ENCODE measurements around the gene C22orf15.
A peak's percentile ranks its signal among the peaks of the same experiment; 100 is the strongest.
"Not testable (repeated sequence)": the region's sequence is repeated elsewhere in the genome, so short reads cannot be mapped to it uniquely, and the experiment has no call there.

C22orf15 gene

GRCh38 chr22:23762842-23763578 is at the start of gene C22orf15:
Gene C22orf15, plus strand, starts transcription at chr22:23762990. Its CDS starts 317 bp downstream, at chr22:23763307.
- no peak for DNase-seq (ENCODE audit: low spot score)

DNA sequence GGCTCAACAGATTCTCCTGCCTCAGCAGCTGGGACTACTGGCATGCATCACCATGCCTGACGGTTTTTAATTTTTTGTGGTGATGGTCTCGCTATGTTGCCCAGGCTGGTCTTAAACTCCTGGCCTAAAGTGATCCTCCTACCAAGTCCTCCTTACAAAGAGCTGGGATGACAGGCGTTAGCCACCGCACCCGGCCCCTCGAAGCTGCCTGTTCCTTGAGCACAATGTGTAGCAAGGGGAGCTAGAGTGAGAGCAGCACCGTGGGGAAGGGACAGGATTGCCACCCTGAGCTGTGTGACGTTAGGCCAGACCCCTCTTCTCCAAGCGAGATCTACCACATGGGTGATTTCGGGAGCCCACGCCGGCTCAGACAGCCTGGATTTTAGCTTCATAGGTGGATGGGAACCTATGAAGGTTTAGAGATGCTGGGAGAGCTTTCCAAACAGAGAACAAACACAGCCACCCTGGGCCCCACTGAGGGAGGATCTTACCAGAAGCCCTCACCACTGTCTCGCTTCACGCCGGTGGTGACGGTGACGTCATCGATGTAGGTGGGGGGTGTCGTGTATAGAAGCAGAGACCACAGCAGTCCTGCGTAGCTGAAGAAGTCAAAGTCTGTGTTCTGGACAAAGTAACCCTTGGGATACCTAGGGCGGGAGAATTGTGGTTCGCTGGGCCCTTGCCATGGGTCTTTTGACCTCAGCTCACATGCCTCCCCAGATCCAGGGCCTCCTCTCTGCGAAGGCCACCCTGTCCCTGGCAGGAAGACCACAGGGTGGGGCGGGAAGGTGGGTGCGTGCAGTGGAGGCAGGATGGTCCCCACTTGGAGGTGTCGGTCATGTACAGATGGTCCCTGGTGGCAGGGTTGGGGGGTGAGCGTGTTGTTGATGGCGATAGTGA is 48.8 kb upstream of the C22orf15 start:
- DNase-seq (ENCODE audit: low spot score) = no peak

GRCh38 chr22:23714596-23715578 is 47.9 kb upstream of the C22orf15 start:
- DNase-seq (ENCODE audit: low spot score) = no peak

- peak; percentile 33 for DNase-seq (ENCODE audit: low spot score)
Observed at GRCh38 chr22:23715806-23716375, 46.9 kb upstream of the C22orf15 start.

DNA sequence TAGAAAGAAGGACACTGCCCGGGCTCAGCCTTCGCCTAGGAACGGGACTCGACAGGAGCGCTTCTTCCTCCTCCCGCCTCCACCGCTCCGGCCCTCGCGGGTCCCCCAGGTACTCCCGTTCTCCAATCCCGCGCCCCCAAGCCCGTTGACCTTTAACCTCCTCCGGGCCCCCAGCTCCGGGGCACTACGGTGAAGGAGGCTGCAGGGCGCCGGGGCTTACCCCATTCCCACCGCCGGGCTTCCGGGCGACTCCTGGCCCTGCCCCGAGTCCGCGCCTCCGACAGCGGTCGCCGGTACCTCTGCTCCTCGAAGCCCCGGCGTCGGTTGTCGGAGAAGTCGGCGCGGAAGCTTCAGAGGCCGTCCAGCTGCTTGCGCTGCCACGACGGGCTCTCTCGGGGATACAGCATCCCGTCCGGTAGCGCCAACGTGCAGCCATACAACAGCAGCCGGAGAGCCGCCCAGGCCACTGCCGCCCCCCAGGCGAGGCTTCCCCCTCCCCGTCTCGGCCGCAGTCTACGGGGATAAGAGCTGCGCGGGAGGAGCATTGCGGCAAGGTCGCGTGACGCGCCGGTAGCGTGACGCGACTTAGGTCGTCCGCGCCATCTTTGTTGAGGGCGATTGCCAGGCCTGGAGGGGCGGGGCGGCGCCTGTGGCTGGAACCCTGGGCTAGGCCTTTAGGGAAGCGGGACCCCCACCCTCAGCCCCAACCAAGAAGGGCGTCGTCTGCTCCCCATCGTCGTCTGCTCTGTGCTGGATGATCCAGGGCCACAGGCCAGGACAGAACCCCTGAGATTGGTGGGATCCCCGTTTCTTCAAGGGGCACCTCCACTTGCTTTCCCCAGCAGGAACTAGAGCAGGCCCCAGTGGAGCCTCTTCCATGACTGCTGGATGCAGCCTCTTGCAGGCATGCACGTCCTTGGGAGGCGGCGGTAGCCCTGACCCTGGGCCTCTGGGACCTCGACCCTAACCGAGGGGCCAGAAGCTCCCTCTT is 45.7 kb upstream of the C22orf15 start:
- peak; percentile 69 for DNase-seq (ENCODE audit: low spot score)

DNA sequence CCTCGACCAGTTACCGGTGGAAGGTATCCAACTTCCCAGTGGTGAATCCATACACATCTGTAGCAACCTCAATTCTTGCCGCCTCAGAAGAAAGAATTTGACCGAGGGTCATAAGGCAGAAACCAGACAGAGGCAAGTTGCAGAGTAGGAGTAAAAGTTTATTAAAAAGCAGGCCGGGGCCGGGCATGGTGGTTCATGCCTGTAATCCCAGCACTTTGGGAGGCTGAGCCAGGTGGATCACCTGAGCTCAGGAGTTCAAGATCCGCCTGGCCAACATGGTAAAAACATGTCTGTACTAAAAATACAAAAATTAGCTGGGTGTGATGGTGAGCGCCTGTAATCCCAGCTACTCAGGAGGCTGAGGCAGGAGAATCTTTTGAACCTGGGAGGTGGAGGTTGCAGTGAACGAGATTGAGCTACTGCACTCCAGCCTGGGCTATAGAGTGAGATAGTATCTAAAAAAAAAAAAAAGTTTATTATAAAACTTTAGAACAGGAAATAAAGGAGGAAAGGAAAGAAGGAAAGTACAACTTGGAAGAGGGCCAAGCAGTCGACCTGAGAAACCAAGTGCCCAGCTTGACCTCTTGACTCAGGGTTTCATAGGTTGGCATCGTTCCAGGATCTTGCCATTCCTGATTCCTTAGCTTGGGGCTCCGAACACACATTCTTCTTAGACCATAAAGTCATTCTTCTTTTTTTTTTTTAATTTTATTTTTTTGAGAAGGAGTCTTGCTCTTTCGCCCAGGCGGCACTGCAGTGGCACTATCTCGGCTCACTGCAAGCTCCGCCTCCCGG is 44.2 kb upstream of the C22orf15 start:
- DNase-seq (ENCODE audit: low spot score) = no peak

DNA sequence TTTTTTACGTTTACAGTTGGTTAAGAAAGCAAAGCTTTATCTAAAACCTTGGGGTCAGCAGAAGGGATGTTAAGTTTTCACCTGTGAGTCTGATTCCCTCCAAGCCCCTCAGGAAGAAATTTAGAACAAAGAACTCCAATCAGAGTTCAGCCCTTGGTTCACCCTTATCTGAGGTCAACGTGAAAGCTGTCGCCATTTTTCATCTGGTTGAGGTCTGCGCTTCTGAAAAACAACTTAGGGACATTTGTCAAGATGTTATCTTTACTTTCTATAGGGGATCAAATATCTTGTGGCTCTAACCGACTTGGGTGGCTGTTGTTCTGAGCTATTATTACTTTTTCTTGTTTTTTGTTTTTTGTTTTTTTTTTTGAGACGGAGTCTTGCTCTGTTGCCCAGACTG is 41.9 kb upstream of the C22orf15 start:
- no peak for DNase-seq (ENCODE audit: low spot score)

GRCh38 chr22:23722160-23722559 is 40.6 kb upstream of the C22orf15 start:
- DNase-seq (ENCODE audit: low spot score) = no peak

- DNase-seq (ENCODE audit: low spot score) = no peak
Observed at GRCh38 chr22:23722724-23723123, 40.1 kb upstream of the C22orf15 start.

DNA sequence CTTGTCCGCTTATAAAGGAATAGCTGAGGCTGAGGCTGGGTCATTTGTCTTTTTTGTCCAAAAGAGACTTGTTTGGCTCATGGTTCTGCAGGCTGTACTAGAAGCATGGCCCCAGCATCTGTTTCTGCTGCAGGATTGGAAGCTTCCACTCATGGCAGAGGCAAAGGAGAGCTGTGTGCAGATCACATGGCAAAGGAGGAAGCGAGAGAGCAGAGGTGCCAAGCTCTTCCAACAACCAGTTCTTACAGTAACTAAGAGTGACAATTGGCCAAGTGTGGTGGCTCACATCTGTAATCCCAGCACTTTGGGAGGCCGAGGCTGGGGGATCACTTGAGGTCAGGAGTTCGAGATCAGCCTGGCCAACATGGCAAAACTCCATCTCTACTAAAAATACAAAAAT is 34.7 kb upstream of the C22orf15 start:
- DNase-seq (ENCODE audit: low spot score) = not testable (repeated sequence)

GRCh38 chr22:23737696-23738095 is 25.1 kb upstream of the C22orf15 start:
- no peak for DNase-seq (ENCODE audit: low spot score)

DNA sequence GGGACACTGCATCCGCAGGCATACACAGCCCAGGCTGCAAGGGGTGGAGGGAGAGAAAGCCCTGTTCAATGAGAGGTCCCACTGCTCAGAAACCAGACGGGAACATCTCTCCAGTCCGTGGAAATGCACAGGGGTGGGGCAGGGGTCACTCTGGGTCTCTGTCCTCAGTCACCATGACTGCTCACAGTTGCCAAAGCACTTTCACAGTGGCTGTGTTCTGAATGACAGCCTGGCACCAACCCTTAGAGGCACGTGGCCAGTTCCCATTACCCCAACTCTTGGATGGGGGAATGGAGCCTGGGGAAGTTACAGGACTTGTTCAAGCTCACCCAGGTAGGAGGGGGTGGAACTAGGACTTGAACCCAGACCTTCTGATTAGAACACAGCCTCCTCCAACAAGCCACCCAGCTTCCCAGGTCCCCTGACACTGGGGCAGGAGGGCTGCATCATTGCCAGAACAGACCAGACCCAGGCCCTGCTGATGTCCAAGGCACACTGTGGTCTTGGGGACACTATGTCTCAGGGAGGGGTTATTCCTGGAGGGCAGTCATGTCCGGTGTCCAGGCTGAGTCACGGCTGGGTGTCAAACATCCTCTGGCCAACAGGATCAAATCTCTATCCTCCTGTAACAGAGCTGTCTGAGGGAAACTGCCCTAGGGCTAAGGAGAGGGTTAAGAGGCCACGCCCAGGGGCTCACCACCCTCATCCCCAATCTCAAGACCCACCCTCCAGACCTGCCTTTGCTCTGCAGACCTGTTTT is 20.1 kb upstream of the C22orf15 start:
- DNase-seq (ENCODE audit: low spot score) = no peak

GRCh38 chr22:23743303-23743705 is 19.5 kb upstream of the C22orf15 start:
- DNase-seq (ENCODE audit: low spot score) = no peak

GRCh38 chr22:23744001-23744400 is 18.8 kb upstream of the C22orf15 start:
- DNase-seq (ENCODE audit: low spot score) = no peak

DNA sequence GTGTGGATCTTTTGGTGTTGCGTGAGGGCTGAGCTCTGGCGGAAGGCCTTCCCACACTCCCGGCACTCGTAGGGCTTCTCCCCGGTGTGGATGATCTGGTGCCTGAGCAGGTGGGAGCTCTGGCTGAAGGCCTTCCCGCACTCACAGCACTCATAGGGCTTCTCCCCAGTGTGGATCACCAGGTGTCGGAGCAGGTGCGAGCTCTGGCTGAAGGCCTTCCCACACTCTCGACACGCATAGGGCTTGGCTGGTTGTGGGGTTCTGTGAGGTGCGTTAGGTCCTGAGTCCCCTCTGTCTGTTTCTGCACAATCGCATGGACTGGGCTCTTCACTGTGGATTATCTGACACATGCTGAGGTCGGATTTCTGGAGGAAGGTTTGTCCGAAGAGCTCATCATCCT is 18.3 kb upstream of the C22orf15 start:
- no peak for DNase-seq (ENCODE audit: low spot score)

- DNase-seq (ENCODE audit: low spot score) = no peak
Observed at GRCh38 chr22:23745791-23746190, 17.0 kb upstream of the C22orf15 start.

DNA sequence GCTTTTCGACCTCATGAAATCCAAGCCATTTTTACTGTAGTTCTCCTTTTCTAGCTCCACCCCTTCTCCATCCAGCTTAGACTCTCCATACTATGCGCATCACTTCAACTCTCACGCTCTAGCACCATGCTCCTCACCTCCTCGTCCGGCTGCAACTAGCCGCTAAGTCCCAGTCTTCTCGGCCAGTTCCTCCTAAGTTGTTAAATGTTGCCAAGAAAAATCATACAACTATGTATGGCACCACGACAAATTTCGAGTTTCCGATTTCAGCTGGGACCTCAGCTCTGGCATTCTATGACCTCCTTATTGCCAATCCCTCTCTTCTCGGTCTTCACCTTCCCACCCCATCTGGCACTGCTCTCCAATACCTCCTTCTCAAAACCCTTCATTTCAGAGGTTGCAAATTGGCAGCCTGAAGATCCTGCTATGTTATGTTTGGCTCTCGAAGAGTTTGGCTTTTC is 12.9 kb upstream of the C22orf15 start:
- no peak for DNase-seq (ENCODE audit: low spot score)

DNA sequence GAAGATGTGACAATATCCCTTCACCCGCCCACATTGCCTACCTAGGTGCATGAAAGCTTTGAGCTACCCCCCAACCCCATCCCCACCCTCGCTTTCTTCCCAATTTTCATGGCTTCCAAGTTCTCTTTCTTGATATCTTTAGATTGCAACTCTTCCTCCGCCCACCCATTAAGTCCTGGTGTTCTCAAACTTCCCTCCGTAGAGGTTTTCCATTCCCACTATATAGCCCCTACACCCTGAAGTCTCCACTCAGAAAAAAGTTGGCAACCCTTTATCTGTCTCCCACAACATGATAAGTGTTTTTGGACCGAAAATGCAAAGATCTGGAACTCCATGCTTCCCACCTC is 12.4 kb upstream of the C22orf15 start:
- no peak for DNase-seq (ENCODE audit: low spot score)

Data from SW480 (cell line).